NCI-H69 (cell line): ENCODE data around the gene IL4I1.

Experiments used
- DNase-seq: peaks from one replicate; lab custom pipeline; 2025; lab: John Stamatoyannopoulos, UW

Gene IL4I1

DNA sequence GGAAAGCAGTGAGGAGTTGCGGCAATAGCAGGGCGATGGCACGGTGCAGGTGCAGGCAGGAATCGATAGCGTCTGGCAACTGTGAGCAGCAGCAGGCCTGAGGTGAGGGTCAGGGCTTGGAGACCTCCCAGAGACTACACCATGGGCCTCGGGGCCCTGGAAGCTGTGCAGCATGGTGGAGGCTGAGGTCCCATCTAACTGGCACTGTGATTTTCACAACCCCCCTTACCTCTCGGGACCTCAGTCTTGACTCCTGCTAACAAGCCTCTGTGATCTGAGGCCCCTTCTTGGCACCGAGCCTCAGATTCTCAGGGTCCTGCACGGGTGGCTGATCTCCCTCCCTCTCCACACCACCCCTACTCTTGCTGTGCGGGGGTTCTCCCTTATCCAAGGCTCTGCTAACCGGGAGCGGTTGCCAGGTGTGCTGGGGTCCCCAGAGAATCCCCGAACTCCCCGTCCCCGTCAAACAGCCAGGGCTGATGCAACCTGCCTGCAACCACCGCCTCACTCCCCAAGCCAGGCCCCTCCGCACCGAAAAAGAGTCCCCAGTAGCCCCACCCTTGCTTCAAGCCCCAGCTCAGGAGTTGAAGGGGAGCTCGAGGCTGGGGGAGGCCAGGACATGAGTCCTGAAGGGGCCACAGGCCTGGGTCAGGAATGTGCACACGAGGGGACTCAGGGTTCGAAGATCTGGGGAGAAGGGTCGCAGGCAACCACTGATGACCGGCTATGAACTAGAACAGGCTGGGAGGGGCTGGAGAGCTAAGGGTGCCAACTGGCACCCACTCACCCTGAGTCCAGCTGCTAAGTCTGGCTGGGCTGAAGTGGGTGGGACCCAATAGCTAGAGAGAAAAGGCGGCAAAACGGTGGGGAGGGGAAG lies 27.6 kb upstream of the IL4I1 start:
- DNase-seq: peak; percentile 34

DNA sequence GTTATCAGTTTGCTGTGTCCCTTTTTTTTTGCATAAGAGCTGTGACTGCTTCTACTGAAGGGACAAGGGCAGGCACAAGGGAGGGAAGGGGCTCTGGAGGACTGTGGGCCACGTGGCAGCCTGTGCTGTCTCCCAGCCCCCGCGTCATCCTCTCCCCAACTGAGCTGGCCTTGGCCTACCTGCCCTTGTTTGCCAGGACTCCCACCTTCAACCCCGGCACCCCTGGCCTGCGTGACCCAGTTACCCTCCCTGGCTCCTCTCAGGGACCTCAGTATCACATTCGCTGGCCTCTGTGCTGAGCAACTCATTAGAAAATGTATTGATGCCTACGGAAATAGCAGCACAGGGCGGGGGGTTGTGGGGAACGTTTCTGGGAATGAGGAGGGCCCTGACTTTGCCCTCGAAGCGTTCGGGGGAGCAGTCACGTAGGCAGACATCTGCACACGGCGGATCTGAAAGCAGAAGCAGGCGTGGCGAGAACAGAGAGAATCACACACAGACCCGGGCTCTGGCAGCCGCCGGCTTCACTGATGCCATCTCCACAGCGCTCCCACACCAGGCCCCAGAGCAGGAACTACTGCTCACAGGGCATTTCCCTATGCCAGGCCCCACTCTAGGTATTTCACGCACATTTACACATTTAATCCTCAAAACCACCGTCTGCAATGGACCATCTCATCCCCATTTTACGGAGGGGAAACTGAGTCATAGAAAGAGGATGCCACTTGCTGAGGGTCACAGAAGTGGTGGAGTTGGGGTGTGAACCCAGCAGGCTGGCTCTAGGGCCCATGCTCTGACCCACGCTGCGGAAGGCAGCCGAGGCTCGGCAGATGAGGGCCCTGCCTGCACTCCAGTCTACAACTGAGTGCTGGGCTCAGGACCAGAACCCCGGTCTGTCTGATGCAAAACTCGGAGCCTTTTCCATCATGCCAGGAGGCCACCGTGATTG lies 26.6 kb upstream of the IL4I1 start:
- DNase-seq: no peak

DNA sequence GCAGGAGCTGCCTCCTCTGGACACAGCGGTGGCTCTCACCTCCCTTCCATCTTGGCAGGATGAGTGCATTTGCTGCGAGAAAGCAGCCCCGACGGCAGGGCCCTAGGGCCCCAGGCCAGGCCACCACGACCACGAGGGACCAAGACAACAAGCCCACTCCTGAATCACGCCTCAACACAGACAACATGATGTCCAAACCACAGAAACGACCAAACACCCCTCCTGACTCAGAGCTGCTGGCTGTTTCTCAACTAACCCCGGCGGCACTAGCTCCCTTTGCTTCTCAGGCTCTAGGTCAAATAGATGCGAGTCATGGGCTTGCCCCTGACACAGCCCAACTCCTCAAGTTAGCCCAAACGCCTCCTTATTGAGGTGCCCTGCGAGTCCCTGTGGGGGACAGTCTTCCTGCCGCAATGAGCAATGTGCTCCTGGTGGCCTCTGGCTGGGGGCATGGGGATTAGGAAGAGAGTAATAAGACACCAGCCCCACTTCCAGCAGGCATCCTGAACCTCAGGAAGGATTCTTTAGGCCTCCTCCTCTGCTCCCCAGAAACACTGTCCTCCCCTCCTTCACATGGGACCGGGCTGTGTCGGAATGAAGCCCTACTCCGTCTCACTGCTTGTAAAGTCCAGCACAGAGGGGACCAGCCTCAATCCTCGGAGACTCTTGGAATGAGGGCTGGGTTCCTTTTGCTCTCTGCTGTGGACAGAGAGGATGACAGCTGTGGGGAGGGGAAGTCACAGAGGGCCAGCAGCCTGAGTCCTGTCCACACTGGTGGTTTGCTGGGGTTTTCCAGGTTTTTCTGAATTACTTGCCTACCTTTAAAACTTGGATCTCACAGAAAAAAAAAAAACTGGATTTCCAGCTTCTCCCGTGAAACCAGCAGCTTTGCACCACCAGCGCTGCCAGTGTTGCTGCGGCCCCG lies 25.4 kb upstream of the IL4I1 start:
- no peak for DNase-seq

DNA sequence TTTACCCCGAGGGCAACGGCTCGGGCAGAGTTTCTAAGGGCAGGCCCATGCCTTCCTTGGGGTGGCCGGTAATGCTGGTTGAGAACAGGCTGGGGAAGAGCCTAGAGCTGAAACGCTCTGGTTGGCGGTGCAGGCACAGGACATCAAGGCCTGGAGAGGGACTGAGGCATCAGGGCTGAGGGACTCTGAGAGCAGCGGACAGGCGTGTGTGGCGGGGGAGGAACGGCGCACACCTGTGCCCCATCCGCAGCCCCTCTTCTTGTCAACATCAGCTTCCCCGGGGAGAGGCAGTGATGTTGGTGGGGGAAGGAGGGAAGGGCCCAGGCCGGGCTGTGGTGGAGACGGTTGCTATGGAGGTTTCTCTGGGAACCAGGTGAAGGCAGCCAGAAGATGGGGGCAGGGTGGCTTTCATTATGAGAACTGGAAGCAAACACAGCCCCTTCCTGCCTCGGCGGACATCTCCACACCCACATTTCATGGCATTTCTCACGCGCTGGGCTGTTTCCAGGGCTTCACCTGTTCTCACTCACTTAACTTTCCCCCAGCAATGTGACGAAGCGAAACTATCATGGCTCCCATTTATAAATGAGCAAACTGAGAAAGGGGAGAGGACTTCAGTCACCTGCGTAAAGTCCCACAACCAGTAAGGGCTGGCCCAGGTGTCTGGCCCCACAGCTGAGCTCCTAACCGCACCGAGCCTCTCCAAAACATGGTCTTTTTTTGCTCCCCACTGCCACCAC lies 24.1 kb upstream of the IL4I1 start:
- peak; percentile 37 for DNase-seq

DNA sequence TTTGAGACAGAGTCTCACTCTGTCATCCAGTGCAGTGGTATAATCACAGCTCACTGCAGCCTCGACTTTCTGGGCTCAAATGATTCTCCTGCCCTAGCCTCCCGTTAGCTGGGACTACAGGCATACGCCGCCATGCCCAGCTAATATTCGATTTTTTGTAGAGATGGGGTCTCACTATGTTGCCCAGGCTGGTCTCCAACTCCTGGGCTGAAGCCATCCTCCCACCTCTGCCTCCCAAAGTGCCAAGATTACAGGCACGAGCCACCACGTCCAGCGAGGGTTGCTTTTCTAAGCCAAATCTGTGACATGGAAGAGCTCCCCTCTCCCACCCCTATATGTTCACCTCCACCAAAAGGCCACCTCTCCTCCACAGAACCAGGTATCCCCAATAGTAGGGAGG lies 21.4 kb upstream of the IL4I1 start:
- DNase-seq: no peak

DNA sequence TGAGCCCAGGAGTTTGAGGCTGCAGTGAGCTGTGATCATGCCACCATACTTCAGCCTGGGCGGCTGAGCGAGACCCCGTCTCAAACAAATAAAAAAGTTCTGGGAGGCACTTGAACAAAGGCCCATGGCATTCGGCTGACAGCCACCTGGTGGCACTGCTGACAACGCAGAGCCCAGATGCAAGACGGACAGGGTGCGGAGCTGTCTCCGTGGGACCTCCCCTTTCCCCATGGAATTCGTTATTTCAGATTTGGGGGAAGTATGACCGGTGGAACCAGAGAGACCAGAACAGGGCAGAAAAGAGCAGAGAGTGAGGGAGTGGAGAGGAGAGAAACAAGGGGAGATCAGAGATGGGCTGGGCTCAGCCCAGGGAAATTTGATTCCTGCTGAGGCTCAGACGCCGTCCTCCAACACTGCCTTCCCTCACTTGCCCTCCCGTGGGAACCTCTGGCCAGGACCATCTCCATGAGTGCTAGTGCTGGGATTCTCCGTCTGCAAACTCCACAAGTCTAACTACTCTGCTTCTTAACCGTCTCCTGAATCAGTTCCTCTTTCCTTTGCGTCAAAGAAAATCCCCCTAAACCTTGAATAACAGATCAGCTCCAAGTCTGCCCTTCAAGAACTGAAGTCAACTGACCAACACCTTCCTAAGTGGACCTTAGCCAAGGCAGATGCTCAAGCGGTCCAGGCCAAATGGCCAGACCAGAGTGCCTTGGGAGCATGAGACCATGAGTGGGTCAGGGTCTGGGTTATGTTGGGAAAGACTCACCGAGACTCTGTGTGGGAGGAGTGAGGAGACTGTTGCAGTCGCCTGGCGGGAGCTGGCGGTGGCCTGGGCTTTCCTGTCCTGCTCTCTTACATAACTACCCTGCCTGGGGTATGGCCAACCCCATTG lies 20.4 kb upstream of the IL4I1 start:
- no peak for DNase-seq

DNA sequence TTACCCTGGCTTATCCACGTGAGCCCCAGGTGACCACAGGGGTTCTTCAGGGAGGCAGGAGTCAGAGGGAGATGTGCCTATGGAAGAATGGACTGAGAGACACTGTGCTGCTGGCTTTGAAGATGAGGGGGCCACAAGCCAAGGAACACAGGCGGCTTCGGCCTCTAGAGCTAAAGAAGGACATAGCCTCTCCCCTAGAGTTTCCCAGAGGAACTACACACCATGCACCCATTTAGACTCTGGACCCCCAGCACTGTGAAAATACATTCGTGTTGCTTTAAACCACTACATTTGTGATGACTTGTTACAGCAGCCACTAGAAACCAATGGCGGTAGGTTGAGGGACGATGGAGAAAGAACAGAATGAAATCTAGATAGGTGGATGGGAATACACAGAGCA lies 18.6 kb upstream of the IL4I1 start:
- no peak for DNase-seq

DNA sequence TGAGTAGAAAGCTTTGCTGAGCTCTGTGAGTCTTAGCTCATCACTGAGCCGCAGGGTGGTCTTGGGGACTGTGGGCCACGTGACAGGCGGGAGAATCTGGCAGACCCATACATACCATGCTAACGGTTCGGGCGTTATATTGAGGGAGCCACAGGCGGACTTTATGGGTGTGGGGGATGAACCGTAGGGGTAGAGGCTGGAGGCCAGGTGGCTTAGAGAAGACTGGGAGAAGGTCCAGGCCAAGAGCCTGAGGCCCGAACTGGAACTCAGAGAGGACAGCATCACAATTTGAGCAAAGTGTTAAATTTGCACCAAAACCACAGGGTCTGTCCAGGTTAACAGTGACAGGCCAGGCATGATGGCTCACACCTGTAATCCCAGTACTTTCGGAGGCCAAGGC lies 17.0 kb upstream of the IL4I1 start:
- DNase-seq: no peak

DNA sequence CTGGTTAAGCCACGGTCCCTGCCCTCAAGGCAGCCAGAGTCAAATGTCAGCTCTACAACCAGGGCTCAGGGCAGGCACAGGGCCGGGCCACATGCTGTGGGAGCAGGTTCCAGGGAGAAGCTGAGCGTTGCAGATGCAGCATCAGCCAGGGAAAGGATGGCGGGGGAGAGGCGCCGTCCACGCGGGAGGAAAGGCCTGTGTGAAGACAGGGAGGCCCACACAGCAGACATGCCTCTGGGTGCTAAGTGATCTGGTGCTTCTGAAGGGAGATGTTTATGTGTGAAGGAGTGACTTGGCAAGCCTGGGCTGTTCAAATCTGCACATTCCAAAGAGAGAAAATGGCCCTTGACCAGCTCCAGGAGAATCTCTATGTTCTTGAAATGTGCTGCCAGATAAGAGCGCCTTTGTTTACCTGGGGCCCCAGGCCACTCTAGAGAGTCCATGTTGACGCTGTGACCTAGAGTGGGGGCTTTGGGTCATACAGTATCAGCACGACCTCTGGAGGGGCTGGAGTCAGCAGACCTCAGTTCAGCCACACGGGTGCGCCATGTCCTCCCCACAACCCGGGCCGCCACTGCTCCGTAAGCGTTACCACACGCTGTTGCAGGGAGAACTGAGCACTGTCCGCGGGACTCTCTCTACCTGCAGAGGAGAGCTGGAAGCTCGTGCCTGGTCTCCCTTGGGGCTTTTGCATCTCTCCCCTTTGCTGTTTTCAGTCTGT lies 16.4 kb upstream of the IL4I1 start:
- DNase-seq: no peak

DNA sequence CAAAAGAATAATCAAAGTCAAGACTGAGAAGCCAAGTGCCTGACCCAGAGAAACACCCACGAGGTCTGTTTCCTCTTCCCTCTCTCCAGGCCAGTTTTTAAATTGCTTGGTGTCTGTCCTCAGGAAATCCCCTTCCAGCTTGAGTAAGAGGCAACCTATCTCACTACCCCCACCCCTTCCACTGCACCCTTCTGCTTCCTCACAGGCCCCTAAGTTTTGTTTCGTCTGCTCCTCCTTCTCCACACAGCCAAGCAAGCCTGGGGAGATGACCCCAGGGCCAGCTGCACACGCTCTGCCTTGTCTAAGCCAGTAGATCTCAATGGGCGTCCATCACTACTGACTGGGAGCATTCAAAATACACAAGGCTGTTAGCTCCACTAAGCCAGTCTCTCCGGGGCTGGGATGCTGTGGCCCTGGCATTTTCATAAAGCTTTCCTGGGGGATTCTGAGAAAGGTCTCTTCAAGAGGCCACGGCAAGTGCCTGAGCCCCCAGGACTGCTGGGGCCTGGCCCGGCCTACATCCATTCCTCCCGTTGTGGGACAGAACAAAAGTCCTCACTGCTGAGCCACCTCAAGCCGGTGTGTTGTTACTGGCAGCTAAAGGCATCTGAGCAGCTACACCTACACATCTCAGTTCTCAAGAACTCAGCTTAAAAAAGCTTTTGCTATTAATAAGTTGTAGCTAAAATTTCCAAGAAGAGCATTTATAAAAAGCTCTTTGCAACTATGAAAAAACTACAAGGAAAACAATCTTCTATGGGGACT lies 14.9 kb upstream of the IL4I1 start:
- DNase-seq: no peak

DNA sequence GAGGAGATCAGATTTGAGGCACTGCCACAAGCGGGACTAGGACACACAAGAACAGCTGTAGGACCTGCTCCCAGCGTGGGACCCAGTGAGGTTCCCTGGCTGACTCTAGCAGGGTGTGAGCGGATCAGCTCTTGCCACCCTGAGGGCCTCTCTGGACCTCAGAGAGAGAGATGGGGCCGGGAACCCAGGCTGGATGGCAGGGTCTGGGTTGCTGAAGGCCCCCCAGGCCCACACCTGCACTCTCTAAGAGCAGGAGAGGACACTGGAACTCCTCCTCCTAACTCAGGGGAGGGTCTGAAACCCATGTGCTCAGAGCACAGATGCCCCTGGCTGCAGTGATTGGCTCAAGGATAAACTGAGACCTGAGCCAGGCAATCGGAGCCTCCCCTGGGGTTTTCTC lies 13.5 kb upstream of the IL4I1 start:
- peak; percentile 44 for DNase-seq

DNA sequence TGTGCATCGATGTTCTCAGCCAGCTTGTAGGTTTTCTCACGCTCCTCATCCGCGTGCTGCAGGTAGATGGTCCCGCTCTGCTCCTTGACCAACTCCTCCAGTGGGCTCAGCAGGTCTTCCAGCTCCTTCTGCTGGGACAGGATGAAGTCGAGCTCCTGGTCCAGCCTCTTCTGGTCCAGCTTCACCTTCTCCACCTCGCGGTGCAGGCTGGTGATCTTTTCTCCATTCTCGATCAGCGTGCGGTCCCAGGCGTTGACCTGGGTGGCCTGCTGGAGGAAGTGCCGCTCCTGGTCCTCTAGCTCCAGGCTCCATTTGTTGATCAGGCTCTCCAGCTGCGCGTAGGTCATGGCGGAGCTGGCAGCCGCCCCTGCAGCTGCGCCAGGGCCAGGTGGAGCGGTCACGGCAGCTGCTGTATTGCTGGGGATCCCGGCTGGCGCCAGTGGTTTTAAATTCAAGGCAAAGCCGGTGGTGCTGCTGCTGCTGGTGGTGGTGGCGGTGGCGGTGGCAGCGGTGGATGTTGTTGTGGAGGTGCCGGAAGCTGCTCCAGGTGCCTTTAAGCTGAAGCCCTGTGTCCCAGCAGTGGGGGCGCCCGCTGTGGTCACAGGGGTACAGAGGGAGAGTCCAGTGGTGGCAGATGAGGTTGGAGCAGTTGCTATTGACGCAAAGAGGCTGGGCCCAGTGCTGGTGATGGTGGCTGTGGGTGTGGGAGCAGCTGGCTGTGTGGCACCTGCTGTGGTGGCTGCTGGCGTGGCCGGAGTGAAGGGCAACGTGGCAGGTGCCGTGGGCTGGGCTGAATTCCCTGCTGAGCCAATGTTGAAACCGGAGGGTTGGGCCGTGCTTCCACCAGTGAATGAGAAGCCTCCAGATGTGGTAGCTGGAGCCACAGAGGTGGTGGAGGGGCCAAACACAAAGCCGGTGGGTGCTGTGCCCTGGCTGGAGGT lies 12.1 kb upstream of the IL4I1 start:
- DNase-seq: no peak

DNA sequence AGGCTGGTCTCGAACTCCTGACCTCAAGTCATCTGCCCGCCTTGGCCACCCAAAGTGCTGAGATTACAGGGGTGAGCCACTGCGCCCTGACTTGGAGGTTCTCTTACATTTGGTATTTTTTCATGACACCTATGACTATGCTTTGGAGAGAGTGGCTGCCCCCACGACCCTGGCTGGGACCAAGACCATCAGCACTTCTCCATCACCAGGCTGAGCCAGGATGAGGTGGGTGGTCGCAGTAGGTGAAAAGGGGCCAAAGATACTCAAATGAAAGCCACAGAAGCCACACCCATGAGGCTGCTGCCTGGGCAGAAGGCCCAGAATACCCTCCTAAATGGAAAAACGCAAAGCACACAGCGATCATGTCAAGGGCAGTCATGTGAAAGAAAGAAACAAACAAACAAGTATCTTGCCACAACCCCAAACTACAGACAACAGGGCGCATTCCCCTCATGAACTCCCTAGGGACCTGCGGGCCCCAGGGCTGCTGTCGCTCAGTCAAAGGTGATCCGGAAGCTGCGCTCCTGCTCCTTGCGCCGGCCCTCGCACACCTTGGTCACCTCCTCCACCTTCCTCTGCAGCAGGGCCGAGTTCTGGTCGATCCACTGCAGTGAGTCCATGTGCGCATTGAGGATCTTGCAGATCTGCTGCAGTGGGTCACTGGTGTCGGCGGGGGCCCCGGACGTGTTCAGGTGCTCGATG lies 11.2 kb upstream of the IL4I1 start:
- DNase-seq: no peak

DNA sequence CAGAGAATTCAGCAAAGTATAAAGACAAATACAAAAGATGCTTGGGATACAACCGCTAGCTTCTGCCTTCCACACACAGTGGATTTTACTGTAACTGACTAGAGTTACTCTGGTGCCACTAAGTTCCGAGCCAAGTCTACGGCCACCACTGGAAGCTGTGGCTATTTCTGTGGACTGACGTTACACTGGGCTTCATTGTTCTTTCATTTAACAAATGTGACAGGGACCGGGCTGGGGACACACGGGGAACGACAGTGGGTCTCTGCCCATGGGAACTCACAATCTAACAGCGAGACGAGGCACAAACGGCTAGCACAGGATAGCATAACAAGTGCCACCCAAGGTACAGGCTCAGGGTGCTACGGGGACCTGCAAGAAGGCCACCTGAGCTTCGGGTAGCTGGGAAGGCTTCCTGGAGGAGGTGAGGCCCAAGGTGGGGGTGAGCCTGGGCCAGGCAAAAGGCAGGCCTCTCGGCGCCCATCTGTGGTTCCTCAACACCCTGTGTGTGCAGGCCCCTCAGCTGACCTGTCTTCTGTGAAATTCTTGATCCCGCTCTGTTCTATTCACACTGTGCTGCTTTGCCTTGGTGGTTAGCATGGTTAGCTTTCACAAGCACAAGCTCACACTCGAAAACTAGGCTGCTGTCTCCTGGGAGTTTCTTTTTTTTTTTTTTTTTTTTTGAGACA lies 10.3 kb upstream of the IL4I1 start:
- DNase-seq: no peak

DNA sequence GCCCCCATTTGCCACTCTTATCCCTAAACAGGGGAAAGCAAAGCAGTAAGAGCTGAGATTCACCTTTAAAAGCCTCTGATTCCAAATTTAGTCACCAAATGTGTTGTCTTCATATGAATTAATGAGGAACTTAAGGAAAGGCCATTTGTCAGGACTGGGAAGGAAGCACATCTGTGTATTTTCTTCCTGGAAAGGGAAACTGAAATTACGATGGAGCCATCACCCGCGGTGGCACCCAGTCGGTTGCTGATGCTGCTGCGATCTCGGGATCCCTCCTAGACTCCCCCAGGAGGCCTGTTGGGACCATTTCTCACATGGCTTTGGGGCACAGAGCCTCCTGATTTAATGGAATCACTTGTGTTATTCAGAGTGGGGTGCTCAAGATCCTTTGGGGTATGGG lies 7.4 kb upstream of the IL4I1 start:
- DNase-seq: no peak

DNA sequence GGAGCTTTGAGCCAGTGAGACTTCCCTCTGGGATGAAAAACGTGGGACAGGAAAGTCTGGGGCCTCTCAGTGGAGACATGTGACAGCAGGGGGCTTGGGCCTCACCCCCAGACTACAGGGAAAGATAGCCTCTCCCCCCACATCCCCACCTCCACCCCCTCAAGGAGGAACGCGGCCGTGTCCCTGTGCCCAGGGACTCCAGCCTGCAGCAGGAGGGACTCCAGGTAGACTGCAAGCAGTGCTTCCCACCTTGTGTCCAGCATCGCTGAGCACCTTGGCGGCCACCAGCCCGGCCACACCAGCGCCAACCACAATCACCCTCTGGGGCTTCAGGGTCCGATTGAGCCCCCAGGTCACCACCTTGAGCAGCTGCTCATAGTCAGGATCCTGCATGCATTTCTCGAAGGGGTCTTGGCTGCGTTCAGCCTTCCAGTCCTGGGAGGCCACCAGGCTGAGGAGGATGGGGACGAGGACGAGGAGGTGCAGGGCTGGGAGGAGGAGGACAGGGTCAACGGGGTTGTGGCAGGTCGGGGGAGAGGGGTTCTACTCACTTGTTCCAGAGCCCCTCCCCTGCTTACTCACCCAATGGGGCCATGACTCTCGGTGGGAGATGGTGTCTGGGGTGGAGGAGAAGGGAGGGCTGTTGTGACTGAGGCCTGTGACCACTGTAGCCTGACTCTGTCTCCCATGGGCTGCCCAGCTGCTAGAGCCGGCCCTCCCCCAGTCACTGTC lies 955 bp downstream of the IL4I1 start:
- no peak for DNase-seq
